Stimulated activated CD4-positive, alpha-beta T cell treated with anti-CD3 and anti-CD28 coated beads, Interleukin-4, amount 100 ng/mL, for 4 hours (primary cell): ENCODE measurements around the gene CTSW.

Experiments used
- DNase-seq, 2 experiments: peaks; one replicate each; pipeline ENCODE4 v3.0.0-alpha.2; 2020

The CTSW gene

DNA sequence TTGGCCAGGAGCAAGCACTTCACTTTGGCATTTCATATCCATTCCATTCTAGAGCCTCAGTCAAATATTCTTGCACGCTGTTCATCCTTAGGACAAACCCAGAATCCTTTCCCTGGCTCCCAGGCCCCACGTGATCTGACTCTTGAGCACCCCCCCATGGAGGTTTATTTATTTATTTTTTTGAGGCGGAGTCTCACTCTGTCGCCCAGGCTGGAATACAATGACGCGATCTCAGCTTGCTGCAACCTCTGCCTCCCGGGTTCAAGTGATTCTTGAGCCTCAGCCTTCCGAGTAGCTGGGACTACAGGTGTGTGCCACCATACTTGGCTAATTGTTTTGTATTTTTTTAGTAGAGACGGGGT lies 52.9 kb downstream of the CTSW start:
- no peak for DNase-seq
